ENCODE measurements around the gene GALNT18.

Gene GALNT18

GRCh38 chr11:11351042-11351586, 270.7 kb downstream of the GALNT18 start:
- Histone ChIP-seq H3K27me3 (no peaks in the 10 kb centered on the region), H3K4me3 (ENCODE audit: low read depth, low read length) (no peak overlapping the region), H3K4me1 (no peaks in the 10 kb centered on the region), H3K9me3 (no peaks in the 10 kb centered on the region), H3K36me3 (no peaks in the 10 kb centered on the region)
- no peak for TF ChIP-seq CTCF (IDR thresholded peaks at IDR 0.05; ENCODE audit: low read depth, low read length)
- no peak for DNase-seq

GRCh38 chr11:11349870-11350337, 271.9 kb downstream of the GALNT18 start:
- no peak overlapping the region for H3K4me3 ChIP-seq (ENCODE audit: low read depth, low read length)
- TF ChIP-seq CTCF (IDR thresholded peaks at IDR 0.05; ENCODE audit: low read depth, low read length) = no peak
- no peaks in the 10 kb centered on the region for H3K27me3 ChIP-seq
- no peaks in the 10 kb centered on the region for H3K36me3 ChIP-seq
- no peak for DNase-seq
- no peaks in the 10 kb centered on the region for H3K4me1 ChIP-seq
- no peaks in the 10 kb centered on the region for H3K9me3 ChIP-seq

GRCh38 chr11:11349106-11349825, 272.5 kb downstream of the GALNT18 start:
- Histone ChIP-seq H3K36me3 (no peaks in the 10 kb centered on the region), H3K27me3 (no peaks in the 10 kb centered on the region), H3K9me3 (no peaks in the 10 kb centered on the region), H3K4me3 (ENCODE audit: low read depth, low read length) (no peak overlapping the region), H3K4me1 (no peaks in the 10 kb centered on the region)
- DNase-seq = no peak
- TF ChIP-seq CTCF (IDR thresholded peaks at IDR 0.05; ENCODE audit: low read depth, low read length) = no peak

- Histone ChIP-seq H3K36me3 (no peaks in the 10 kb centered on the region), H3K9me3 (no peaks in the 10 kb centered on the region), H3K27me3 (no peaks in the 10 kb centered on the region), H3K4me3 (ENCODE audit: low read depth, low read length) (no peak overlapping the region), H3K4me1 (no peaks in the 10 kb centered on the region)
- no peak for DNase-seq
- TF ChIP-seq CTCF (IDR thresholded peaks at IDR 0.05; ENCODE audit: low read depth, low read length) = no peak
These were observed 273.5 kb downstream of the GALNT18 start for GRCh38 chr11:11348303-11348702.

GRCh38 chr11:11347592-11347991, 274.2 kb downstream of the GALNT18 start:
- H3K4me3 ChIP-seq (ENCODE audit: low read depth, low read length) = no peak overlapping the region
- H3K9me3 ChIP-seq = no peaks in the 10 kb centered on the region
- H3K27me3 ChIP-seq = no peaks in the 10 kb centered on the region
- DNase-seq = no peak
- no peaks in the 10 kb centered on the region for H3K36me3 ChIP-seq
- no peak for TF ChIP-seq CTCF (IDR thresholded peaks at IDR 0.05; ENCODE audit: low read depth, low read length)
- H3K4me1 ChIP-seq = no peaks in the 10 kb centered on the region

- H3K4me1 ChIP-seq = no peaks in the 10 kb centered on the region
- H3K4me3 ChIP-seq (ENCODE audit: low read depth, low read length) = no peak overlapping the region
- H3K27me3 ChIP-seq = no peaks in the 10 kb centered on the region
- H3K9me3 ChIP-seq = no peaks in the 10 kb centered on the region
- no peak for TF ChIP-seq CTCF (IDR thresholded peaks at IDR 0.05; ENCODE audit: low read depth, low read length)
- no peak for DNase-seq
- H3K36me3 ChIP-seq = no peaks in the 10 kb centered on the region
These were observed 275.5 kb downstream of the GALNT18 start for GRCh38 chr11:11346303-11346702.
